BJ (cell line): ENCODE results near the gene MEMO1. TPM values are rescaled to one million over a fixed set of nuclear protein-coding genes. Genes with fewer than 3 reads are reported as not detected.
"Not testable (repeated sequence)": the region's sequence is repeated elsewhere in the genome, so short reads cannot be mapped to it uniquely, and the experiment has no call there.

Experiments used
- CTCF ChIA-PET: fragments of 350-600 bp; formaldehyde crosslinking; extraction: SDS; loops from one replicate; lab custom pipeline; 2021; ENCODE audit warnings: antibody characterized with exemption, inconsistent platforms; lab: Yijun Ruan, JAX
- POLR2A ChIA-PET: fragments of 300-600 bp; sonication (Branson Sonifier 250); formaldehyde crosslinking; extraction: SDS; loops from one replicate; lab custom pipeline; 2021; ENCODE audit warnings: antibody characterized with exemption; lab: Charles Lee
- DNase-seq: peaks from one replicate; pipeline ENCODE4 v3.0.0-alpha.2; 2011; ENCODE audit warnings: low read depth
- H3K27me3 ChIP-seq: 2 replicates; pipeline ENCODE4 v1.6.0; 2011; ENCODE audit warnings: low read length; ENCODE audit not compliant: control insufficient read depth, insufficient read depth
- H3K36me3 ChIP-seq: 2 replicates; pipeline ENCODE4 v1.5.1; 2011; ENCODE audit warnings: low read length; ENCODE audit not compliant: control insufficient read depth, insufficient read depth
- H3K4me3 ChIP-seq: 2 replicates; pipeline ENCODE4 v1.5.1; 2011; ENCODE audit warnings: low read depth, mild to moderate bottlenecking, control low read depth, low read length
- CTCF ChIP-seq: IDR thresholded peaks from 2 replicates; pipeline ENCODE4 v1.5.1; 2011; ENCODE audit warnings: low read depth, mild to moderate bottlenecking, control low read depth, inconsistent platforms, low read length, moderate library complexity; ENCODE audit not compliant: insufficient read depth
- polyA plus RNA-seq: library from polyadenylated mRNA; depleted of rRNA; stranded (reverse); fragments of >200 nt; gene quantifications from 2 replicates; pipeline ENCODE4 v1.2.3, GENCODE V29; 2011

Gene MEMO1
- polyA plus RNA-seq, 1 experiment: 42.0 TPM

- POLR2A ChIA-PET: no interaction called here
Observed at GRCh38 chr2:31909661-31910060, 101.1 kb downstream of the MEMO1 start.

GRCh38 chr2:31907491-31907890 is 103.3 kb downstream of the MEMO1 start:
- not testable (repeated sequence) for H3K4me3 ChIP-seq

More at GRCh38 chr2:31909661-31910060, 101.1 kb downstream of the MEMO1 start:
- DNase-seq: no peak
- no peak overlapping the region for H3K4me3 ChIP-seq
- CTCF ChIA-PET: no interaction called here
- no peaks in the 10 kb centered on the region for H3K27me3 ChIP-seq
- peaks cover 1% of the 10 kb centered on the region; the same call in 1 of the 2 replicates for H3K36me3 ChIP-seq
- no peak for TF ChIP-seq CTCF

GRCh38 chr2:31903109-31903780 is 107.6 kb downstream of the MEMO1 start:
- CTCF ChIA-PET: no interaction called here
- POLR2A ChIA-PET: no interaction called here
- no peak for TF ChIP-seq CTCF

More at GRCh38 chr2:31907491-31907890, 103.3 kb downstream of the MEMO1 start:
- CTCF ChIA-PET: interaction anchor here (1.4 kb wide), 1 partner anchor 11 kb away, joined by 4 read pairs; no protein-coding TSS in a partner anchor
- H3K36me3 ChIP-seq, POLR2A ChIA-PET, DNase-seq, H3K27me3 ChIP-seq: not testable (repeated sequence)

GRCh38 chr2:31901900-31902299 is 108.9 kb downstream of the MEMO1 start:
- no peak for DNase-seq
- no peak for TF ChIP-seq CTCF
- 0 out of 2 replicates have a peak, but pooled peaks cover 2% of the 10 kb centered on the region for H3K36me3 ChIP-seq
- H3K27me3 ChIP-seq: no peaks in the 10 kb centered on the region
- CTCF ChIA-PET: interaction anchor here (1.1 kb wide), 1 partner anchor 10 kb away, joined by 4 read pairs; no protein-coding TSS in a partner anchor
- POLR2A ChIA-PET: no interaction called here
- no peak overlapping the region for H3K4me3 ChIP-seq

More at GRCh38 chr2:31903109-31903780, 107.6 kb downstream of the MEMO1 start:
- 0 out of 2 replicates have a peak, but pooled peaks cover 2% of the 10 kb centered on the region for H3K36me3 ChIP-seq
- no peaks in the 10 kb centered on the region for H3K27me3 ChIP-seq
- DNase-seq: no peak
- H3K4me3 ChIP-seq: no peak overlapping the region

DNA sequence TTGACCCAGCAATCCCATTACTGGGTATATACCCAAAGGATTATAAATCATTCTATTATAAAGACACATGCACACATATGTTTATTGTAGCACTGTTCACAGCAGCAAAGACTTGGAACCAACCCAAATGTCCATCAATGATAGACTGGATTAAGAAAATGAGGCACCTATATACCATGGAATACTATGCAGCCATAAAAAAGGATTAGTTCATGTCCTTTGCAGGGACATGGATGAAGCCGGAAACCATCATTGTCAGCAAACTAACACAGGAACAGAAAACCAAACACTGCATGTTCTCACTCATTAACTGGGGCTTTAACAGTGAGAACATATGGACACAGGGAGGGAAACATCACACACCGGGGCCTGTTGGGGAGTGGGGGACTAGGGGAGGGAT is 110.7 kb downstream of the MEMO1 start:
- DNase-seq, H3K4me3 ChIP-seq, POLR2A ChIA-PET, CTCF ChIA-PET, H3K27me3 ChIP-seq, H3K36me3 ChIP-seq: not testable (repeated sequence)

- H3K27me3 ChIP-seq, H3K36me3 ChIP-seq, CTCF ChIA-PET, POLR2A ChIA-PET, H3K4me3 ChIP-seq, DNase-seq: not testable (repeated sequence)
Observed at GRCh38 chr2:31898346-31898745, 112.5 kb downstream of the MEMO1 start.

DNA sequence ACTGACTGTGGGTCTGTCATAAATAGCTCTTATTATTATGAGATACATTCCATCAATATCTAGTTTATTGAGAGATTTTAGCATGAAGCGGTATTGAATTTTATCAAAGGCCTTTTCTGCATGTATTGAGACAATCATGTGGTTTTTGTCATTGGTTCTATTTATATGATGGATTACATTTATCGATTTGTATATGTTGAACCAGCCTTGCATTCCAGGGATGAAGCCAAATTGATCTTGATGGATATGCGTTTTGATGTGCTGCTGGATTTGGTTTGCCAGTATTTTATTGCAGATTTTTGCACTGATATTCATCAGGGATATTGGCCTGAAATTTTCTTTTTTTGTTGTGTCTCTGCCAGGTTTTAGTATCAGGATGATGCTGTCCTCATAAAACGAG is 113.5 kb downstream of the MEMO1 start:
- CTCF ChIA-PET, DNase-seq, POLR2A ChIA-PET, H3K36me3 ChIP-seq, H3K4me3 ChIP-seq, H3K27me3 ChIP-seq: not testable (repeated sequence)
